MCF 10A (cell line): ENCODE measurements around the gene BMX. TPM values are rescaled to one million over a fixed set of nuclear protein-coding genes. Genes with fewer than 3 reads are reported as not detected.

ENCODE experiments used
- BruUV-seq: library from RNA; stranded (reverse); fragments of 400-500 nt; replicated peaks from 2 replicates; lab custom pipeline; 2021; lab: Mats Ljungman, UMichigan
- CTCF ChIA-PET: fragments of 300-600 bp; sonication (Branson Sonifier 250); formaldehyde crosslinking; extraction: SDS; loops from one replicate; lab custom pipeline; 2021; ENCODE audit warnings: antibody characterized with exemption, inconsistent platforms; lab: Yijun Ruan, JAX
- POLR2A ChIA-PET: fragments of 300-600, 350-650 bp; sonication (Branson Sonifier 250); formaldehyde crosslinking; extraction: SDS; loops from one replicate; lab custom pipeline; 2020; ENCODE audit warnings: antibody characterized with exemption, inconsistent platforms; lab: Yijun Ruan, JAX
- DNase-seq: peaks from one replicate; pipeline ENCODE4 v3.0.0-alpha.2; 2018; ENCODE audit not compliant: unreplicated experiment
- H3K27ac Mint-ChIP-seq: one replicate; pipeline ENCODE4 v1.8.0; 2022; ENCODE audit warnings: mild to moderate bottlenecking, low read depth, mixed read lengths; ENCODE audit not compliant: unreplicated experiment
- H3K27me3 Mint-ChIP-seq: one replicate; pipeline ENCODE4 v1.8.0; 2022; ENCODE audit warnings: mixed read lengths; ENCODE audit not compliant: insufficient read depth, unreplicated experiment
- H3K36me3 Mint-ChIP-seq: one replicate; pipeline ENCODE4 v1.8.0; 2022; ENCODE audit warnings: mild to moderate bottlenecking, moderate library complexity, mixed read lengths; ENCODE audit not compliant: insufficient read depth, unreplicated experiment
- H3K4me1 Mint-ChIP-seq: one replicate; pipeline ENCODE4 v1.8.0; 2022; ENCODE audit warnings: mixed read lengths; ENCODE audit not compliant: insufficient read depth, unreplicated experiment
- H3K4me3 Mint-ChIP-seq: one replicate; pipeline ENCODE4 v1.8.0; 2022; ENCODE audit warnings: mild to moderate bottlenecking, moderate library complexity, mixed read lengths; ENCODE audit not compliant: unreplicated experiment
- H3K9me3 Mint-ChIP-seq: one replicate; pipeline ENCODE4 v1.8.0; 2022; ENCODE audit warnings: mixed read lengths; ENCODE audit not compliant: unreplicated experiment
- intact Hi-C: fragments of 100-400 bp; cut with micrococcal nuclease; formaldehyde crosslinking; loops from 2 replicates; pipeline ENCODE4 v1.14.1; 2022
- total RNA-seq: library from RNA; stranded (reverse); gene quantifications from 2 replicates; pipeline ENCODE4 v1.2.3, GENCODE V29; 2022
- TF ChIP-seq, protein P1 (sequence below): fragments of 200-600 bp; IDR thresholded peaks from one replicate; pipeline ENCODE4 v1.8.0; 2022; ENCODE audit warnings: antibody characterized with exemption, mild to moderate bottlenecking; ENCODE audit not compliant: unreplicated experiment

BMX gene
- total RNA-seq, 1 experiment from 2014 or later = not detected

DNA sequence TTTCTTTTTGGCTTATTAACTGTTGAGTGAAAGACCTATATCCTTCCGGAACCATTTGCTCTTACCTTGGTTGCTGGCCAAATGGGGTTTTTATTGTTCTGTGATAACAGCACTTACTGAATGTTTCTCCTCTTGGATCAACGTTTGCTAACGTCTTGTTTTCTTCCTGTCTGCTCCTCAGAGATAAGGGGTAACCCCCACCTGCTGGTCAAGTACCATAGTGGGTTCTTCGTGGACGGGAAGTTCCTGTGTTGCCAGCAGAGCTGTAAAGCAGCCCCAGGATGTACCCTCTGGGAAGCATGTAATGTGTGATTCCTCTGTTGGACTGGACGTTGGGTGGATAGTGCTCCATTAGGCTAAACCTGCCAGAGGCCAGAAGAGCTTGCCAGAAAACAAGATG, 15.3 kb downstream of the BMX start:
- ChIA-PET CTCF (interaction anchor here (0.8 to 1.7 kb wide), 3 partner anchors 44 to 167 kb away, joined by 3 to 4 read pairs (median 3); no protein-coding TSS in a partner anchor), POLR2A (no interaction called here)
- Mint-ChIP-seq H3K27ac (no peak overlapping the region), H3K4me1 (no peaks in the 10 kb centered on the region), H3K4me3 (no peak overlapping the region), H3K27me3 (peaks cover 12% of the 10 kb centered on the region), H3K36me3 (no peaks in the 10 kb centered on the region), H3K9me3 (peaks cover 7% of the 10 kb centered on the region)
- BruUV-seq = no TSS peak
- intact Hi-C loops = no loop called here
- TF ChIP-seq, protein P1, sequence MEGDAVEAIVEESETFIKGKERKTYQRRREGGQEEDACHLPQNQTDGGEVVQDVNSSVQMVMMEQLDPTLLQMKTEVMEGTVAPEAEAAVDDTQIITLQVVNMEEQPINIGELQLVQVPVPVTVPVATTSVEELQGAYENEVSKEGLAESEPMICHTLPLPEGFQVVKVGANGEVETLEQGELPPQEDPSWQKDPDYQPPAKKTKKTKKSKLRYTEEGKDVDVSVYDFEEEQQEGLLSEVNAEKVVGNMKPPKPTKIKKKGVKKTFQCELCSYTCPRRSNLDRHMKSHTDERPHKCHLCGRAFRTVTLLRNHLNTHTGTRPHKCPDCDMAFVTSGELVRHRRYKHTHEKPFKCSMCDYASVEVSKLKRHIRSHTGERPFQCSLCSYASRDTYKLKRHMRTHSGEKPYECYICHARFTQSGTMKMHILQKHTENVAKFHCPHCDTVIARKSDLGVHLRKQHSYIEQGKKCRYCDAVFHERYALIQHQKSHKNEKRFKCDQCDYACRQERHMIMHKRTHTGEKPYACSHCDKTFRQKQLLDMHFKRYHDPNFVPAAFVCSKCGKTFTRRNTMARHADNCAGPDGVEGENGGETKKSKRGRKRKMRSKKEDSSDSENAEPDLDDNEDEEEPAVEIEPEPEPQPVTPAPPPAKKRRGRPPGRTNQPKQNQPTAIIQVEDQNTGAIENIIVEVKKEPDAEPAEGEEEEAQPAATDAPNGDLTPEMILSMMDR = no peak
- no peak for DNase-seq

DNA sequence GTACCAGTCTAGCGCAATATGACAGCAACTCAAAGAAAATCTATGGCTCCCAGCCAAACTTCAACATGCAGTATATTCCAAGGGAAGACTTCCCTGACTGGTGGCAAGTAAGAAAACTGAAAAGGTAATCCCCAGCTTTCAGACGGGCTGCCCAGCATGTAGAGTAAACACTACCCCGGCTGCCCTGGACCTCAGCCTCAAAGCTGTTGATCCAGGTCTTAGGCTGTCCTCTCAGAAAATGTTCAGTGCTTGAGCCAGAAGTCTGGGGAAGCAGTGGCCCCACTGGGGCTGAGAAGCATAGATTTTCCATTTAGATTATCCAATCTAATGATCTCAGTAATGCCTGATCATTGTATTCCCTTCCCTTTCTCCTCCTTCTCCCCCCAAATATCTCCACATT, 21.9 kb downstream of the BMX start:
- Mint-ChIP-seq H3K4me3 (no peak overlapping the region), H3K27ac (no peak overlapping the region), H3K4me1 (no peaks in the 10 kb centered on the region), H3K9me3 (peaks cover 7% of the 10 kb centered on the region), H3K36me3 (no peaks in the 10 kb centered on the region), H3K27me3 (peaks cover 42% of the 10 kb centered on the region)
- CTCF ChIA-PET = no interaction called here
- POLR2A ChIA-PET = no interaction called here
- intact Hi-C loops = no loop called here
- no peak for DNase-seq
- TF ChIP-seq, protein P1 = no peak
- no TSS peak for BruUV-seq

DNA sequence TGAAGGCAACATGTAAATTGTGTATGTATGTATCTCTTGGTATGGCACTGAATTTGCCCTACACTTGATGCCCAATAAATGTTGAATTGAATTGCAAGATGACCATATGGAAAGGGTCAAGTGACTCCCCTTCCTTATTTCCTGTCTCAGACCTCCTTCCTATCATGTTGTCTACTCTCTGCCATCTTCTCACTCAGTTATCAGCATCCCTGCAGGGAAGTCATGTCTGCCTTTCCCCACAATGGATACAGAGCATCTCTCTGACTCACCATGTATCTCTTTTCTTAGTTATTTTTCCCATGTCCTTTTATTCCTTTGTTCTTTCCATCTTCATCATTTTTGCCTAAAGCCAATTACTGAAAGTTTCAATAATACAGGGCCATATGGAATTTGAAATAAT, 22.5 kb downstream of the BMX start:
- no peak overlapping the region for H3K27ac Mint-ChIP-seq
- TF ChIP-seq, protein P1 = no peak
- intact Hi-C loops = no loop called here
- DNase-seq = no peak
- no TSS peak for BruUV-seq
- H3K4me3 Mint-ChIP-seq = no peak overlapping the region
- POLR2A ChIA-PET = no interaction called here
- peaks cover 42% of the 10 kb centered on the region for H3K27me3 Mint-ChIP-seq
- no peaks in the 10 kb centered on the region for H3K4me1 Mint-ChIP-seq
- H3K36me3 Mint-ChIP-seq = no peaks in the 10 kb centered on the region
- peaks cover 7% of the 10 kb centered on the region for H3K9me3 Mint-ChIP-seq
- CTCF ChIA-PET = interaction anchor here (0.9 to 1.5 kb wide), 2 partner anchors 24 to 42 kb away, joined by 3 to 5 read pairs; no protein-coding TSS in a partner anchor

DNA sequence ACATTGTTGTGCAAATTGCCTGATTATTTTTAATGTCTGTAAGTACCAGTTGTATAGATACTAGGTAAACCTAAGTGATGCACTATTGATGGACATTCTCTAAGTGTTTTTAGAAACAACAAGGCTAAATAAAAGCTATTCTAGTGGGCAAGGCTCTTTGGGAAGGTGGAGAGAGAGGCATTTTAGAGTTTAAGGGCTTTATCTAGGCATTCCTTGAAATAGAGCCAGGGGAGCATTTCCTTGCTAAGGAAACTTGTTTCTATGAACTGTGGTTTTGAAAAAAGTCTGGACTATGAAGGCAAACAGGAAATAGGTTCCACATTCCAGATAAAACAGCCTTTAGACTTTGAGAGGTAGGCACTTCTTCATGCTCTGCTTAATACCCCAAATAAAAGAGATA, 23.8 kb downstream of the BMX start:
- Mint-ChIP-seq H3K4me1 (no peaks in the 10 kb centered on the region), H3K9me3 (peaks cover 2% of the 10 kb centered on the region), H3K4me3 (no peak overlapping the region), H3K27ac (no peak overlapping the region), H3K36me3 (no peaks in the 10 kb centered on the region), H3K27me3 (peaks cover 46% of the 10 kb centered on the region)
- ChIA-PET POLR2A (no interaction called here), CTCF (interaction anchor here (0.7 to 1.5 kb wide), 5 partner anchors 11 to 53 kb away, joined by 3 to 5 read pairs (median 3); no protein-coding TSS in a partner anchor)
- intact Hi-C loops = no loop called here
- no TSS peak for BruUV-seq
- no peak for DNase-seq
- TF ChIP-seq, protein P1 = no peak
